HL-60/S4 treated with retinoic acid at 250 ng/mL for 4 days and 3 days (cell line): ENCODE data around the gene IFT27.

Source experiments
- in situ Hi-C: fragments of 300-500 bp; cut with MboI; formaldehyde crosslinking; loops from 2 replicates; pipeline ENCODE4 v1.7.0; 2022; ENCODE audit warnings: low sequenced_read_pairs

Gene IFT27

GRCh38 chr22:36765943-36766450 is 9.9 kb downstream of the IFT27 start:
- in situ Hi-C loops, result no loop called here

- in situ Hi-C loops, result no loop called here
These were observed 10.6 kb downstream of the IFT27 start for GRCh38 chr22:36765131-36765942.

- in situ Hi-C loops, result no loop called here
These were observed 11.3 kb downstream of the IFT27 start for GRCh38 chr22:36764641-36765040.

GRCh38 chr22:36764060-36764459 is 11.9 kb downstream of the IFT27 start:
- in situ Hi-C loops, result no loop called here

- in situ Hi-C loops, result no loop called here
These were observed 12.3 kb downstream of the IFT27 start for GRCh38 chr22:36763576-36763975.

- in situ Hi-C loops, result no loop called here
These were observed 13.1 kb downstream of the IFT27 start for GRCh38 chr22:36762687-36763260.

- in situ Hi-C loops, result no loop called here
These were observed 14.2 kb downstream of the IFT27 start for GRCh38 chr22:36761553-36762240.

GRCh38 chr22:36760786-36761185 is 15.1 kb downstream of the IFT27 start:
- in situ Hi-C loops, result no loop called here

- in situ Hi-C loops, result loop anchor here (10.0 kb wide), 1 partner anchor 215 kb away; no protein-coding TSS in a partner anchor
These were observed 16.3 kb downstream of the IFT27 start for GRCh38 chr22:36759481-36760159.

- in situ Hi-C loops, result loop anchor here (10.0 kb wide), 1 partner anchor 214 kb away; no protein-coding TSS in a partner anchor
These were observed 17.1 kb downstream of the IFT27 start for GRCh38 chr22:36758792-36759271.

- in situ Hi-C loops, result loop anchor here (10.0 kb wide), 1 partner anchor 213 kb away; no protein-coding TSS in a partner anchor
These were observed 18.2 kb downstream of the IFT27 start for GRCh38 chr22:36757668-36758211.

GRCh38 chr22:36756746-36757655 is 18.9 kb downstream of the IFT27 start:
- in situ Hi-C loops, result loop anchor here (10.0 kb wide), 1 partner anchor 212 kb away; no protein-coding TSS in a partner anchor

GRCh38 chr22:36756031-36756430 is 19.9 kb downstream of the IFT27 start:
- in situ Hi-C loops, result loop anchor here (10.0 kb wide), 1 partner anchor 211 kb away; no protein-coding TSS in a partner anchor

- in situ Hi-C loops, result loop anchor here (10.0 kb wide), 1 partner anchor 211 kb away; no protein-coding TSS in a partner anchor
These were observed 20.6 kb downstream of the IFT27 start for GRCh38 chr22:36755316-36755715.

GRCh38 chr22:36754881-36755280 is 21.0 kb downstream of the IFT27 start:
- in situ Hi-C loops, result loop anchor here (10.0 kb wide), 1 partner anchor 210 kb away; no protein-coding TSS in a partner anchor

- in situ Hi-C loops, result loop anchor here (10.0 kb wide), 1 partner anchor 209 kb away; no protein-coding TSS in a partner anchor
These were observed 22.0 kb downstream of the IFT27 start for GRCh38 chr22:36753916-36754315.

GRCh38 chr22:36753120-36753802 is 22.7 kb downstream of the IFT27 start:
- in situ Hi-C loops, result loop anchor here (10.0 kb wide), 1 partner anchor 208 kb away; no protein-coding TSS in a partner anchor

- in situ Hi-C loops, result no loop called here
These were observed 29.4 kb downstream of the IFT27 start for GRCh38 chr22:36746375-36746970.
